Urinary bladder (tissue), 2 donors: Measurements from ENCODE around the gene RASL10A. TPM values are rescaled to one million over a fixed set of nuclear protein-coding genes. Genes with fewer than 3 reads are reported as not detected.

Source experiments
- polyA plus RNA-seq: library from polyadenylated mRNA; stranded (reverse); fragments of 200-250 nt; gene quantifications from one replicate; pipeline ENCODE4 v1.2.3, GENCODE V29; 2013
- small RNA-seq: library from RNA; depleted of rRNA; stranded (forward); fragments of <200 nt; gene quantifications from one replicate; pipeline ENCODE3, GENCODE V24; 2014
- total RNA-seq: library from RNA; depleted of rRNA; stranded (reverse); fragments of >200 nt; gene quantifications from one replicate; pipeline ENCODE4 v1.2.3, GENCODE V29; 2014
- donor health status: healthy.

The RASL10A gene
- total and polyA plus RNA-seq, 2 donors = 0.58 to 2.0 TPM

Small RNA genes lying within 50 kb of the gene (small RNA-seq; reads per million reads assigned to genes)
- gene MIR3653 = not detected

Other genes starting within 250 kb of the RASL10A start
- 10.1 TPM for gene KREMEN1, start 242.7 kb downstream of the RASL10A start, total RNA-seq
- 16.7 TPM for gene KREMEN1, start 242.7 kb downstream of the RASL10A start, polyA plus RNA-seq
- 9.4 TPM for gene EMID1, start 109.8 kb downstream of the RASL10A start, total RNA-seq
- 7.0 TPM for gene EMID1, start 109.8 kb downstream of the RASL10A start, polyA plus RNA-seq
- 11.7 TPM for gene RHBDD3, start 47.7 kb downstream of the RASL10A start, total RNA-seq
- 26.9 TPM for gene RHBDD3, start 47.7 kb downstream of the RASL10A start, polyA plus RNA-seq
- gene EWSR1, start 47.4 kb downstream of the RASL10A start, total RNA-seq = 98.6 TPM
- 143 TPM for gene EWSR1, start 47.4 kb downstream of the RASL10A start, polyA plus RNA-seq
- 4.8 TPM for gene GAS2L1, start 9.0 kb downstream of the RASL10A start, total RNA-seq
- 33.7 TPM for gene GAS2L1, start 9.0 kb downstream of the RASL10A start, polyA plus RNA-seq
- 41.9 TPM for gene AP1B1, start 72.9 kb upstream of the RASL10A start, total RNA-seq
- 40.0 TPM for gene AP1B1, start 72.9 kb upstream of the RASL10A start, polyA plus RNA-seq
- not detected for gene RFPL1, start 122.9 kb upstream of the RASL10A start, total RNA-seq
- not detected for gene RFPL1, start 122.9 kb upstream of the RASL10A start, polyA plus RNA-seq
- gene NEFH, start 164.5 kb upstream of the RASL10A start, total RNA-seq = 0.90 TPM
- gene NEFH, start 164.5 kb upstream of the RASL10A start, polyA plus RNA-seq = 1.1 TPM
- gene THOC5, start 238.1 kb upstream of the RASL10A start, total RNA-seq = 30.6 TPM
- 55.8 TPM for gene THOC5, start 238.1 kb upstream of the RASL10A start, polyA plus RNA-seq